Fibroblast of gingiva (primary cell): ENCODE measurements around the gene ENTPD8.
"Not testable (repeated sequence)": the region's sequence is repeated elsewhere in the genome, so short reads cannot be mapped to it uniquely, and the experiment has no call there.

ENCODE experiments used
- DNase-seq: peaks from one replicate; pipeline ENCODE4 v3.0.0-alpha.2; 2011; ENCODE audit warnings: low read depth

The ENTPD8 gene

DNA sequence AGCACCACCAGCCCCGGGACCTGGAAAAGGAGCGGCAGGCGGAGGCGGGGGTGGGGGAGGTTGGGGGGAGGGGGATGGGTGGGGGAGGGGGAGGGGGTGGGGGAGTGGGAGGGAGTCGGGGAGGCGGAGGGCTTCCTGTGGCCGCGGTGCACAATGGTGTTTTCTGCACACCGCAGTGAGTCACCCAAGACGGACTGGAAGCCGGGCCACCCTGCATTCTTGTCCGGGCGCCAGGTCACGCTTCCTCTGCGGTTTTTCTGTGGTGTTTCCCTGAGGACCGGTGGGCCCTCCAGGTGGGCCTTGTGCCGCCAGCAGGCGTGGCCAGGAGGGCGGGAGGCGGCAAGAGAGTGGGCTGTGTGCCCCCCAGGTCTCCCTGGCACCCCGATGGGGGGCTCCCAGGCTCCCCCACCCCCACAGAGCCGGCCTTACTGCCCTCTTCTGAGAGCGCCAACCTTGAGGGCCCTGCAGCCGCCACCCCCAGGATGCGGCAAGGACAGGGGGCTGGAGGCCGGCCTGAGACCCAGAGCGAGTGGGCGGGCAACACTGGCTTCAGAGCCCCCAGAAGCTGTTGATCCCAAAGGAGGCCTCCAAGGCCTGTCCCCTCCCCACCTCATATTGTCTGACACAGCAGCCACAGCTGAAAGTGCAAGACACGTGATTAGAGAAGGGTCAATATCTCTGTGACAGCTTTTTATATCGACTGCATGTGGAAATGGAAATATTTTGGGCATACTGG is 29.3 kb downstream of the ENTPD8 start:
- peak; percentile 67 for DNase-seq

DNA sequence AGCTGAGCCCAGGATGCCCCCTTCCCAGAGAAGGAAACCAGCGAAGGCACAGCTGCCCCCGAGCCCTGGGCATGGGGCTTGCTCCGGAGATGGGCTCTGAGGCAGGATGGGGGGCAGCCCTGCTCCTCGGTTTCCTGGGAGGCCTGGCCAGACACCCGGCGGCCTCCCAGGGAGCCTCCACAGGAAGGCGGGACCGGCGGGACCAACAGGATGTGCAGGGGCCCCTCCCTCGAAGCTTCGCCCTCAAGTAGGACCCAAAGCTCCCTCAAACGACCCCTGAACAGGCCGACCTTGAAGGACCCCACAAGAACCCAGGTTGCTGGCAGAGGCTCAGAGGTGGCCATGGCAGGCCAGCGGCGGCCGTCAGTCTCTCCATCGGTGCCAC is 29.9 kb downstream of the ENTPD8 start:
- no peak for DNase-seq

DNA sequence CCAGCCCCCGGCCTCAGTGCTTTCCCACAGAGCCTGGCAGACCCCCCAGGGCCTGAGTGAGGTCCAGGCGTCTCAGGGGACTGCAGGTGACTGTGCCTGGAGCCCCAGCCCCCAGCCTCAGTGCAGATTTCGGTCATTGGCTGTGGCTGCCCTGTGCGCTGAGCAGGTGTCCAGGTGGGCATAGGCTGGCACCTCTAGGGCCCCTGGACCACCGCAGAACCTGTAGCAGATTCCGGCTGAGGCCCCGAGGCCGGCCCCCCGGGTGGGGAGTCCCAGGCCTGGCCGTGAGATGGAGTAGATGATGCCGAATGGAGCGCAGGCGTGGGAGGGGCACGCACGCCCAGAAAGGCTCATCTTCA is 30.3 kb downstream of the ENTPD8 start:
- DNase-seq, result no peak

DNA sequence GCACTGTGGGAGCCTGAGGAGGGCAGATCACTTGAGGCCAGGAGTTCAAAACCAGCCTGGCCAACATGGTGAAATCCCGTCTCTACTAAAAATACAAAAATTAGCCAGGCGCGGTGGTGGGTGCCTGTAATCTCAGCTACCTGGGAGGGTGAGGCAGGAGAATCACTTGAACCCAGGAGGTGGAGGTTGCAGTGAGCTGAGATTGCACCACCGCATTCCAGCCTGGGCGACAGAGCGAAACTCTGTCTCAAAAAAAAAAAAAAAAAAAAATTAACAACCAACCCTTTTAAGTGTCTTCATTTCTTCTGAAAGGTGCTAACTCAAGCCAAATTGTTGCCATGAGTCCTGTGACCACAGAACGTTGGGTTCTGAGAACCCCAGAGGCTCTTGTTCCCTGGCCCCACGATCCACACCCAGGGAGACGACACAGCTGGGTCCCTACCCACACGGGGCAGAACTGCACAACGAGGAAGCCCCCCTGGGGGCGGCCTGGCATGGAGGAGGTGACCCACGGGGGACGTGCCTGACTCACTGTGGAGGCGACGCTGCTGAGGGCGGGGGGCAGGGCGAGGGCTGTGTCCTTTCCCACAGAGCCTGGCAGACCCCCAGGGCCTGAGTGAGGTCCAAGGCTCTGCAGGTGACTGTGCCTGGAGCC is 30.8 kb downstream of the ENTPD8 start:
- DNase-seq, result not testable (repeated sequence)

- no peak for DNase-seq
Measured at GRCh38 chr9:137409515-137409914, 31.6 kb downstream of the ENTPD8 start.

DNA sequence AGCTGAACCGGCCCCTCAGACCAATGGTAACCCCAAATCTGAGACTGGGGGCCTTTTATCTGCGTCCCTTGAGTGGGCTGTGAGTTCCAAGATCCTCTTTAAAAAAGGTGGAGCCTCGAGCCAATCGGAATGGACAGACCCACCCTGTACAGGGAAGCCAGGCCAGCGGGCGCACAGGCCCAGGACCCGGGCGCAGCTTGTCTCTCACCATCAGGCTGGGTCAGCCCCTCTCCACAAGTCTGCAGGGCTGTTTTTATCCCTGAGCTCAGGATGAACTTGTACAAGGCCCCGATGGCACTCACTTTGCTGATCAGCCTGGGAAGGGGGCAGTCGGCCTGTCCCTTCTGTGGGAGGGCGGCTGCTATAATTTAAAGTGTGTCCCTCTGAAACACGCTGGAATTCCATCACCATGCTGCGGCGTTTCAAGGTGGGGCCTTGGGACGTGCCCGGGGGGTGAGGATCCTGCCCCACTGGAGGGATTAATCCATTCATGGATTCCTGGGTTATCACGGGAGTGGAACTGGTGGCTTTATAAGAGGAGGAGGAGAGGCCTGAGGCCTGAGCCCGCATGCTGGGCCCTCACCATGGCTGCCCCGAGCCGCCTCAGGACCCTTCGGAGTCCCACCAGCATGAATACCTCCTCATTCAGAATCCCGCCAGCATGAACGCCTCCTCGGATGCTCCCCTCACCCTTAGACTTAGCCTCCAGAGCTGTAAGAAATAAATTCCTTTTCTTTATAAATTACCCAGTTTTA is 32.3 kb downstream of the ENTPD8 start:
- no peak for DNase-seq

GRCh38 chr9:137407590-137408300 is 33.4 kb downstream of the ENTPD8 start:
- no peak for DNase-seq

DNA sequence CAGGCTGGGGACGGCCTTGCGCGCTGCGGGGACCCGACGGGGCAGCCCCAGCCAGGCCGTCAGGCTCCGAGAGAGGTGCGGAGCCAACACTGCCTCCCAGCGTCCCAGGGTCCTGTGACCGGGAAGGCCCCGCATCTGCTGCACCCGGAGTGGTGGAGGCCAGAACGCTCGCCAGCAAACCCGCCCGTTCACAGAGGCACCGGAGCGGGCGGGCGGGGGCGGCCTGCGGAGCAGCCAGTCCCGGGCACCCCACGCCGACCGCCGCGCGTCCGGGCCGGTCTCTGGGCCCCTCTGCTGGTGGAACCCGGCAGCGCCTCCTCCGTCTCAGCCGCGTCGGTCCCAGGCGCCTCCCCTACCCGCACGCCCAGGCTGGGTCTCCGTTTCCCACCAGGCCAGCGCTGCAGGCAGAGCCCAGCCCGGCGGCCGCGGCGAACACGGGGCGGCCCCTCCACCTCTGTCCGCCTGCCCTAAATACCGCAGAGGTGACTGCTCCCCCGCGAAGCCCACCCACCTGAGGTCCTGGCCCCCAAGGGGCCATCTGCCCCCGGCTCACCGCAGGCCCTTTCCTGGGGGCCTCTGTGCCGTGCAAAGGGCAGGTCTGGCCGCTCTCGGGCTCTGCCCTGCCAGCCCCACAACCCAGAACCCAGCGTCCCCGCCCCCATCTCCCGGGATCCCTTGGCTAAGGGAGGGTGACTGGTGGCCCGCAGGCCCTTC is 34.1 kb downstream of the ENTPD8 start:
- peak; percentile 36 for DNase-seq

GRCh38 chr9:137406085-137406760 is 34.9 kb downstream of the ENTPD8 start:
- DNase-seq, result no peak

DNA sequence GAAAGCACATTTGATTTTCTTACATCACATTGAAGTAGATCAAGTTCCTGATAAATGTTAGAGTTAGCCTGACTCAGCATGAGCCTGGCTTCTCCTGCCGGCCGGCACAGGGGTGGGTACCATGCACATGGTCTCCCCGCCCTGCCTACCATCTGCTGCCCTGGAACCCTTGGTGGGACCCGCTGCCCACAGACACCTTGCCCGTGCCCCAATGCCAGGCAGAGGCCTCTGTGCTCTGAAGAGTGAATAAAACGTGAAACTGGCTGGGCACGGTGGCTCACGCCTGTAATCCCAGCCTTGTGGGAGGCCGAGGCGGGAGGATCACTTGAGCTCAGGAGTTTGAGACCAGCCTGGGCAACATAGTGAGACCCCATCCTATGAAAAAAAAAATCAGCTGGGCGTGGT is 35.5 kb downstream of the ENTPD8 start:
- DNase-seq, result no peak

DNA sequence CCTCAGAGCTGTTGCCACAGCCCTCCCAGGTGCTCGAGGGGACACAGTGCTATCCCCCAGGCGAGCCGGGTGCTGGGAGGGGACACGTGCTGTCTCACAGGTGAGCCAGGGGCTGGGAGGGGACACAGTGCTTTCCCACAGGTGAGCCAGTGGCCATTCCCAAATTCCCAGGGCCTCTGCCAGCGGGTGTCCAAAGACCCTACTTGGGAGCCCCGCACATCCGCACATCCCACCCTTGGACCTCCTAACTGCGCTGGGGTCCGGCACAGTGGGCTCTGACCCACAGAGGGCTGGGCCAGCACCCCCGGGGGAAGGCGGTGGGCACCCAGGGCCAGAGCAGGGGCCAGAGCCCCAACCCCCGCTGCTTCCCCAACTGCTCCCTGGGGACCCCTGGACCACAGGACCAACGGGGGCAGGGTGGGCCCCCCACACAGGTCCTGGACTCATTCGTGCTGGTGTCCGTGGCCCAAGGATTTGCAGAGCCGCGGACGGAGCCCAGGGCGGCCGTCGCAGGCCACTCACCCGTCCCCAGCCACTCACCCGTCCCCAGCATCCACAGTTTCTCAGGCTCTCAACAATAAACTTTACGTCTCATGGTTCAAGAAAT is 36.1 kb downstream of the ENTPD8 start:
- no peak for DNase-seq

DNA sequence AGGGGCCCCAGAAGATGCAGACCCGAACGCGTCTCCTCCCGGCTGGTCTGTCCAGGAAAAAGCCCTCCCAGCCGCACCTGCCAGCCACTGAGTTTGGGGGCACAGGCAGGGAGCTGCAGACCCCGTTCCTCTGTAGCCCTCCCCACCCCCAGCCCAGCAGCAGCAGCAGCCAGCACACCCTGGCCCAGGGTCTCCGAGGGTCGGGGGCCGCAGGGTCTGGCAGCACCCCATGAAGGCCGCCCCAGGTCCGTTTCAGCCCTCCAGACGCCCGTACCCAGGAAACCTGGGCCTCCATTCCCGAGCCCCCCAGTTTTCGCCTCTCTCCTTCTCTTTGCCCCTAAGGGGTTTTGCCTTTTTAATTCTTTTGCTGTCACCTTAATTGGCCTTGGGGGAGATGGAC is 37.9 kb downstream of the ENTPD8 start:
- no peak for DNase-seq

- DNase-seq, result no peak
Measured at GRCh38 chr9:137402746-137403145, 38.4 kb downstream of the ENTPD8 start.

DNA sequence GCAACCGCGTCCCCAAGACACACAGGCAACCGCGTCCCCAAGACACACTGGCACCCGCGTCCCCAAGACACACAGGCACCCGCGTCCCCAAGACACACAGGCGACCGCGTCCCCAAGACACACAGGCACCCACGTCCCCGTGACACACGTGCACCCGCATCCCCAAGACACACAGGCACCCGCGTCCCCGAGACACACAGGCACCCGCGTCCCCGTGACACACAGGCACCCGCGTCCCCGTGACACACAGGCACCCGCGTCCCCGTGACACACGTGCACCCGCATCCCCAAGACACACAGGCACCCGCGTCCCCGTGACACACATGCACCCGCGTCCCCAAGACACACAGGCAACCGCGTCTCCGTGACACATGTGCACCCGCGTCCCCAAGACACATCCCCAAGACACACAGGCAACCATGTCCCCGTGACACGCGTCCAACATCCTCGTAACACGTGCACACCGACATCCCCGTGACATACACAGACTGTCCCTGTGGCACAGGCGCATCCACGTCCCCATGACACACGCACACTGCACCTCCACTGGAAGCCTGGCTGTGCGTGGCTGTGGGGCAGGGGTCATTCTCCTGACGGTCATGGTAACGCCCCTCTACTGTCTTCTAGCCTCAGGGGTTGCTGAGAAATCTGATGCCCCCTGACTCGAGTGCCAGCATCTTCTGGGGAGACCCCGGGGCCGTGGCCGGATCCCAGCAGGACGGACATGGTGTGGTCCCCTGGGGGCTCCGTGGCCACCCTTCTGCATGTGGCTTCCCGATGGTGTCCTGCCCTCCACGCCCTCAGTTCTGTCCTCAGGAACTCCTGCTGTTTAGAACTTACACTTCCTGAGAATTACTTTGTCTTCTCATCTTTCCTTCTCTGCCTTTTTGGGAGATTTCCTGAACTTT is 42.3 kb downstream of the ENTPD8 start:
- no peak for DNase-seq

DNA sequence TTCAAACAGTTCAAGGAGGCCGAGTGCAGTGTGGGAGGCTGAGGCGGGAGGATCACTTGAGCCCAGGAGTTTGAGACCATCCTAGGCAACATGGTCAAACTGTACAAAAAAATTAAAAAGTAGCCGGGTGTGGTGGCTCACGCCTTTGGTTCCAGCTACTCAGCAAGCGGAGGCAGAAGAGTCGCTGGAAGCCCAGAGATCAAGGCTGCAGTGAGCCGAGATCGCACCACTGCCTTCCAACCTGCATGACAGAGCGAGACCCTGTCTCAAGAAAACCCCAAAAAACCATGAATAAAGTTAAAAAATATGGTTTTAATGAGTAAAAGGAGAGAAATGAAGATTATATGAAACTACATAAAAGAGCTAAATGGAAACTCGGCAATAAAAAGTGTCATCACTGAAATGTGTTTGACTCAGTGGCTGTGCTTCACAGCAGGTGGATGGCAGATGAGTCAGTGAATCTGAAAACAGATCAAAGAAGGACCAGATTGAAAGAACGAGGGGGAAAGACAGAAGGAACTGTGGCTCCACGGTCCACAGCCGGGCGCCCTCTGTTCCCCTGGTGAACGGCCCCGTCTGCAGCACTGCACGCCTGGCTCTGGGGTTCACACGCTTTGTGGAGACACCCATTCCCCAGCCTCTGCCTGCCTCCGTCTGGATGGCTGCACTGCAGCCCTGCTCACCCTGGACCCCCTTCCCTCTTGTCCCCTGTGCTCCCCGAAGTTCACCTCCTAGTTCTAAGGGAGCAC is 43.3 kb downstream of the ENTPD8 start:
- DNase-seq, result no peak

GRCh38 chr9:137396634-137397367 is 44.4 kb downstream of the ENTPD8 start:
- no peak for DNase-seq

DNA sequence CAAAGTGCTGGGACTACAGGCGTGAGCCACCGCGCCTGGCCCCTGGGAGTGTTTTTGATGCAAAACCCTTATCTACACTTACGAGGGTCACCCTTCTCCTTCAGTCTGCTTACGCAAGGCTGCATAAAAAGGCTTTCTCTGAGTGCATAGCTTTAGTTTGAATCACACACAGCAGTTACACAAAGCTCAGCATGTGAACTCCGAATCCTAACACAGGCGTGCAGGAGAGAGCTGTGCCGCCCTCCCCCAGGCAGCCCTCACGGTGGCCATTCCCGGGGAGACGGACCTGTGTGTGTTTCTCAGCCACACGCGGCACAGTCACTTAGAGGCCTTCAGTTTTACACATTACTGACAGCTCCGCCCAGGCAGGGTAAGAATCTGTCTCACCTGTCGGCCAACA is 44.9 kb downstream of the ENTPD8 start:
- DNase-seq, result peak; percentile 25

- no peak for DNase-seq
Measured at GRCh38 chr9:137395666-137396010, 45.5 kb downstream of the ENTPD8 start.
